NCI-H2171 treated with DMSO at 0.1 percent for 48 hours (cell line): ENCODE measurements around the gene ERICH2.

Experiments used
- DNase-seq: peaks from one replicate; lab custom pipeline; 2025; lab: John Stamatoyannopoulos, UW

Gene ERICH2

GRCh38 chr2:170842785-170843184 is 72.6 kb downstream of the ERICH2 start:
- DNase-seq, result no peak

- no peak for DNase-seq
Observed at GRCh38 chr2:170843656-170844055, 73.5 kb downstream of the ERICH2 start.

GRCh38 chr2:170845343-170845742 is 75.2 kb downstream of the ERICH2 start:
- DNase-seq, result no peak

GRCh38 chr2:170846314-170846713 is 76.1 kb downstream of the ERICH2 start:
- peak; percentile 82 for DNase-seq

GRCh38 chr2:170847716-170848115 is 77.5 kb downstream of the ERICH2 start:
- no peak for DNase-seq
